Colonic mucosa (tissue), 4 donors: ENCODE results near the gene CCDC194. TPM values are rescaled to one million over a fixed set of nuclear protein-coding genes. Genes with fewer than 3 reads are reported as not detected.
A peak's percentile ranks its signal among the peaks of the same experiment; 100 is the strongest.

Experiments used
- DNase-seq: peaks from one replicate; pipeline ENCODE4 v3.0.0-alpha.2; 2020
- H3K27ac ChIP-seq: fragments of 200-600 bp; one replicate; pipeline ENCODE4 v1.8.0; 2021
- H3K27me3 ChIP-seq: fragments of 200-600 bp; one replicate; pipeline ENCODE4 v1.8.0; 2021
- H3K36me3 ChIP-seq: fragments of 200-600 bp; one replicate; pipeline ENCODE4 v1.8.0; 2021
- H3K4me1 ChIP-seq: fragments of 200-600 bp; one replicate; pipeline ENCODE4 v1.8.0; 2021; ENCODE audit warnings: mild to moderate bottlenecking
- H3K4me3 ChIP-seq: fragments of 200-600 bp; one replicate; pipeline ENCODE4 v1.8.0; 2021
- H3K9ac ChIP-seq, 2 donors: one replicate each; pipeline ENCODE4 v1.7.0; 2013; ENCODE audit warnings: control low read depth in 2 of 2, low read depth in 2 of 2, low read length in 2 of 2
- H3K9me3 ChIP-seq: fragments of 200-600 bp; one replicate; pipeline ENCODE4 v1.8.0; 2021
- CTCF ChIP-seq: fragments of 200-600 bp; IDR thresholded peaks from one replicate; pipeline ENCODE4 v1.8.0; 2022; ENCODE audit warnings: antibody characterized with exemption, mild to moderate bottlenecking
- intact Hi-C: fragments of 100-400 bp; cut with DNase I; formaldehyde crosslinking; loops from one replicate; pipeline ENCODE4 v1.14.1; 2022
- total RNA-seq, 2 donors: library from RNA; stranded (reverse); fragmentation: NEBNext Ultra II Directional in 1 of 2; extraction: Animal tissue kit (Norgen Biotek cat#: 25700) in 1 of 2; gene quantifications; one replicate each; pipeline ENCODE4 v1.2.1, GENCODE V29; 2021
- donor health status: healthy.
- donor health status: DM: no; HTN: no; CAD: no.
- donor health status: DM: no; HTN: no; CAD: no.

Gene CCDC194
- total RNA-seq, 2 donors from 2014 or later, result not detected

- intact Hi-C loops, result no loop called here
- H3K27ac ChIP-seq, result no peak overlapping the region
These were observed 37.4 kb upstream of the CCDC194 start for GRCh38 chr19:17431417-17431816.

GRCh38 chr19:17429641-17430113 is 35.7 kb upstream of the CCDC194 start:
- Histone ChIP-seq H3K4me3 (no peak overlapping the region), H3K4me1 (no peaks in the 10 kb centered on the region), H3K27ac (no peak overlapping the region), H3K9ac (no peak overlapping the region), H3K9me3 (no peaks in the 10 kb centered on the region), H3K27me3 (no peaks in the 10 kb centered on the region), H3K36me3 (no peaks in the 10 kb centered on the region)
- intact Hi-C loops, result no loop called here
- DNase-seq, result no peak
- TF ChIP-seq CTCF, result no peak

More at GRCh38 chr19:17431417-17431816, 37.4 kb upstream of the CCDC194 start:
- Histone ChIP-seq H3K9ac (no peak overlapping the region), H3K4me3 (no peak overlapping the region), H3K9me3 (no peaks in the 10 kb centered on the region), H3K27me3 (no peaks in the 10 kb centered on the region), H3K36me3 (no peaks in the 10 kb centered on the region), H3K4me1 (no peaks in the 10 kb centered on the region)
- no peak for DNase-seq
- no peak for TF ChIP-seq CTCF

- H3K27ac ChIP-seq, result no peak overlapping the region
- H3K4me3 ChIP-seq, result no peak overlapping the region
- no peaks in the 10 kb centered on the region for H3K9me3 ChIP-seq
- TF ChIP-seq CTCF, result no peak
- H3K4me1 ChIP-seq, result peaks cover 4% of the 10 kb centered on the region
- intact Hi-C loops, result no loop called here
- H3K27me3 ChIP-seq, result no peaks in the 10 kb centered on the region
- peak; percentile 26 for DNase-seq
- H3K36me3 ChIP-seq, result no peaks in the 10 kb centered on the region
- no peak overlapping the region for H3K9ac ChIP-seq
These were observed 30.9 kb upstream of the CCDC194 start for GRCh38 chr19:17424743-17425365.

GRCh38 chr19:17423429-17424208 is 29.6 kb upstream of the CCDC194 start:
- intact Hi-C loops, result no loop called here
- H3K36me3 ChIP-seq, result no peaks in the 10 kb centered on the region
- H3K27me3 ChIP-seq, result no peaks in the 10 kb centered on the region
- H3K9ac ChIP-seq, result no peak overlapping the region
- H3K27ac ChIP-seq, result no peak overlapping the region
- TF ChIP-seq CTCF, result no peak
- H3K4me3 ChIP-seq, result no peak overlapping the region
- no peaks in the 10 kb centered on the region for H3K9me3 ChIP-seq
- H3K4me1 ChIP-seq, result peaks cover 4% of the 10 kb centered on the region
- no peak for DNase-seq

GRCh38 chr19:17421942-17422341 is 27.9 kb upstream of the CCDC194 start:
- intact Hi-C loops, result no loop called here
- Histone ChIP-seq H3K9me3 (no peaks in the 10 kb centered on the region), H3K36me3 (no peaks in the 10 kb centered on the region), H3K4me3 (no peak overlapping the region), H3K27ac (no peak overlapping the region), H3K27me3 (no peaks in the 10 kb centered on the region), H3K9ac (no peak overlapping the region), H3K4me1 (peaks cover 4% of the 10 kb centered on the region)
- DNase-seq, result no peak
- no peak for TF ChIP-seq CTCF
